B cell (primary cell): ENCODE data around the gene CHST11.

ENCODE experiments used
- EZH2 ChIP-seq: IDR thresholded peaks from 2 replicates; pipeline ENCODE4 v1.6.1; 2012; ENCODE audit warnings: borderline replicate concordance, low read depth, mild to moderate bottlenecking, moderate library complexity, low read length; ENCODE audit not compliant: insufficient read depth, poor library complexity, severe bottlenecking
- TF ChIP-seq, protein P1 (sequence below): fragments of 200-600 bp; IDR thresholded peaks from one replicate; pipeline ENCODE4 v1.8.0; 2022; ENCODE audit warnings: antibody characterized with exemption, mild to moderate bottlenecking

DNA sequence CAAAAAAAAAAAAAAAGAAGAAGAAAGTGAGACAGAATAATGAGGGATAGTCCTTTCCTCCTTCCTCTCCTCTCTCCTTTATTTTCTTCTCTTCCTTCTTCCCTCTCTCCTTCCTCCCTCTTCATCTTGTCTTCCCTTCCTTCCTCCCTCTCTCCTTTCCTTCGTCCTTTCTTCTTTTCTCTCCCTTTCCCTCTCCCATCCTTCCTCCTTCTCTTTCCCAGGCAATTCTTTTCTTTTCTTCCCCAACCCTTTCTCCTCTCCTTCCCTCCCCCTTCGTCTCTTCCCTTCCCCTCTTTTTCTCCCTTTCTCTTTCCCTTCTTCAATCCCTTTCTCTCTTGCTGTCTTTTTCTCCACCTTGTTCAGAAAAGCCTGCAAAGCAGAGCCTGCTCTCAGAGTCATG is 3.6 kb upstream of the CHST11 start:
- TF ChIP-seq, protein P1, sequence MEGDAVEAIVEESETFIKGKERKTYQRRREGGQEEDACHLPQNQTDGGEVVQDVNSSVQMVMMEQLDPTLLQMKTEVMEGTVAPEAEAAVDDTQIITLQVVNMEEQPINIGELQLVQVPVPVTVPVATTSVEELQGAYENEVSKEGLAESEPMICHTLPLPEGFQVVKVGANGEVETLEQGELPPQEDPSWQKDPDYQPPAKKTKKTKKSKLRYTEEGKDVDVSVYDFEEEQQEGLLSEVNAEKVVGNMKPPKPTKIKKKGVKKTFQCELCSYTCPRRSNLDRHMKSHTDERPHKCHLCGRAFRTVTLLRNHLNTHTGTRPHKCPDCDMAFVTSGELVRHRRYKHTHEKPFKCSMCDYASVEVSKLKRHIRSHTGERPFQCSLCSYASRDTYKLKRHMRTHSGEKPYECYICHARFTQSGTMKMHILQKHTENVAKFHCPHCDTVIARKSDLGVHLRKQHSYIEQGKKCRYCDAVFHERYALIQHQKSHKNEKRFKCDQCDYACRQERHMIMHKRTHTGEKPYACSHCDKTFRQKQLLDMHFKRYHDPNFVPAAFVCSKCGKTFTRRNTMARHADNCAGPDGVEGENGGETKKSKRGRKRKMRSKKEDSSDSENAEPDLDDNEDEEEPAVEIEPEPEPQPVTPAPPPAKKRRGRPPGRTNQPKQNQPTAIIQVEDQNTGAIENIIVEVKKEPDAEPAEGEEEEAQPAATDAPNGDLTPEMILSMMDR = no peak
- TF ChIP-seq EZH2 = no peak
